Parietal lobe (tissue), 1 donor: ENCODE data around the gene SUGP2. TPM values are rescaled to one million over a fixed set of nuclear protein-coding genes. Genes with fewer than 3 reads are reported as not detected.

ENCODE experiments used
- total RNA-seq: library from RNA; depleted of rRNA; stranded (reverse); fragments of >200 nt; gene quantifications from one replicate; pipeline ENCODE4 v1.2.3, GENCODE V29; 2014

The SUGP2 gene
- total RNA-seq, result 145 TPM

GRCh38 chr19:19033426-19034203, at the start of gene SUGP2, which contains the start of gene ARMC6:
TSS of gene SUGP2 (minus strand) at chr19:19033517. CDS start at chr19:19031071, 2,446 bp downstream.
TSS of gene ARMC6 (plus strand) at chr19:19033603. CDS start at chr19:19034210, 607 bp downstream.

GRCh38 chr19:19063183-19064097, 30.1 kb upstream of the SUGP2 start, which contains the start of gene SLC25A42:
TSS of gene SLC25A42 (plus strand) at chr19:19063994. CDS start at chr19:19096125, 32,131 bp downstream.

Other genes with a start within 250 kb of the SUGP2 start
- gene COMP, start 242.2 kb downstream of the SUGP2 start, total RNA-seq, result not detected
- gene UPF1, start 201.6 kb downstream of the SUGP2 start, total RNA-seq, result 51.6 TPM
- gene CERS1, start 137.4 kb downstream of the SUGP2 start, total RNA-seq, result 25.7 TPM
- 90.8 TPM for gene COPE, start 114.1 kb downstream of the SUGP2 start, total RNA-seq
- gene DDX49, start 113.8 kb downstream of the SUGP2 start, total RNA-seq, result 59.5 TPM
- 24.4 TPM for gene HOMER3, start 92.3 kb downstream of the SUGP2 start, total RNA-seq
- 56.0 TPM for gene ARMC6, start 86 bp upstream of the SUGP2 start, total RNA-seq
- 16.3 TPM for gene SLC25A42, start 30.5 kb upstream of the SUGP2 start, total RNA-seq
- gene TMEM161A, start 105.0 kb upstream of the SUGP2 start, total RNA-seq, result 9.1 TPM
- gene MEF2B, start 136.7 kb upstream of the SUGP2 start, total RNA-seq, result 0.31 TPM
- 21.9 TPM for gene BORCS8, start 158.6 kb upstream of the SUGP2 start, total RNA-seq
- 16.3 TPM for gene RFXANK, start 158.7 kb upstream of the SUGP2 start, total RNA-seq
- 13.1 TPM for gene NR2C2AP, start 169.9 kb upstream of the SUGP2 start, total RNA-seq
- gene NCAN, start 178.4 kb upstream of the SUGP2 start, total RNA-seq, result 257 TPM
- gene TM6SF2, start 239.8 kb upstream of the SUGP2 start, total RNA-seq, result 0.31 TPM